GM19099 (cell line): Measurements from ENCODE around the gene ANXA1.
A peak's percentile ranks its signal among the peaks of the same experiment; 100 is the strongest.

Experiments
- POLR2A ChIP-seq: IDR thresholded peaks from 3 replicates; pipeline ENCODE4 v1.6.1; 2011; ENCODE audit warnings: low read depth; ENCODE audit not compliant: insufficient read length; ENCODE audit errors: extremely low read depth

The ANXA1 gene, protein sequence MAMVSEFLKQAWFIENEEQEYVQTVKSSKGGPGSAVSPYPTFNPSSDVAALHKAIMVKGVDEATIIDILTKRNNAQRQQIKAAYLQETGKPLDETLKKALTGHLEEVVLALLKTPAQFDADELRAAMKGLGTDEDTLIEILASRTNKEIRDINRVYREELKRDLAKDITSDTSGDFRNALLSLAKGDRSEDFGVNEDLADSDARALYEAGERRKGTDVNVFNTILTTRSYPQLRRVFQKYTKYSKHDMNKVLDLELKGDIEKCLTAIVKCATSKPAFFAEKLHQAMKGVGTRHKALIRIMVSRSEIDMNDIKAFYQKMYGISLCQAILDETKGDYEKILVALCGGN

DNA sequence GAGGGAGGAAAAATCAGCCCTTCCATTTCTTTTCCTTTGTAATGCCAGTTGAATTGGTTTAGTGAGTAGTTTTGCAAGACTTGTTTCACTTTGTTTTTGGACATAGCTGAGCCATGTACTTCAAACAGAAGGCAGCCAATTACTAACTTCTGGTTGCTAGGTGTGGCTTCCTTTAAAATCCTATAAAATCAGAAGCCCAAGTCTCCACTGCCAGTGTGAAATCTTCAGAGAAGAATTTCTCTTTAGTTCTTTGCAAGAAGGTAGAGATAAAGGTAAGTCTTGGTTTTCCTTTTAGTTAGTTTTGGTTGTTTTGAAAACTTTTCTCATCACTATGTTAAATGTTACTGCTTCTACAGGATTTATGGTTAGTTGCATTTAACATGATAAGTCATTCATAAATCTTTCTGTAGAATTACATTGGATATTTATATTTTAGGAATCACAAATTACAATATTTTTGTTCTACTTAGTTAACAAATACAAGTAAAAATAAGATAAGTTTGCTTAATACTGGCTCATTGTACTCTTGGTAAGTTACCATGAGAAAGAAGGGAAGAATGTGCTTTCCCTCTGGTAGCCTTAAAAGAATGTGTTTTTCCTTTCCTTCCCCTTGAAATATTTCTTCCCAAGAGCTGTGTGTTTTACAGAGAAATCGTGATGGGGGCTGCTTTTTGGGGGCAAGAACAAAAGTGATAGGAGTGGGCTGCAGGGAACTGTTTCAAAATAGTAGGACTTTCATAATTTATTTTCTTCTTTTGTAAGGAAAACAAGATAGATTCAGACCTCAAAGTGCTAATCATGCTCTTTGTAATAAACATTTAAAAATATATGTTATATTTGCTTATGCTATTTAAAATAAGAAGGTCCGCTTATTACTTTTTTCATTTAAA is at the start of gene ANXA1:
Gene ANXA1, plus strand, starts transcription at position 213 of the 890 bp plus-strand sequence. CDS start 6,671 bp downstream, outside the sequence.
- no peak for TF ChIP-seq POLR2A

DNA sequence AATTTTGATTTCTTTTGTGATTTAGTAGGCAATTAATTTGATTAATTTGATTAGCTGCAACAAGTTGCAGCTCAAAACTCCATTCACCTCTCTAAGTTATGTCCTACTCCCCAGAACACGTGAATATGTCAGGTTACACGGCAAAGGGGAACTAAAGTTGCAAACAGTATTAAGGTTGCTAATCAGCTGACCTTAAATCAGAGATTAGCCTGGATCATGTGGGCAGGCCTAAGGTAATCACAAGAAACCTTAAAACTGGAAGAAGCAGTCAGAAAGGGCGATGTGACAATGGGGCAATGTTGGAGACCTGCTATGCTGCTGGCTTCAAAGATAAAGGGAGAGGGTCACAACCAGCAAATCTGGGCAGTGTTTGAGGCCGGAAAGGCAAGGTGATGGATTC is 47.3 kb upstream of the ANXA1 start:
- no peak for TF ChIP-seq POLR2A

- TF ChIP-seq POLR2A, result no peak
Observed at GRCh38 chr9:73104921-73105320, 46.7 kb upstream of the ANXA1 start.

- TF ChIP-seq POLR2A, result no peak
Observed at GRCh38 chr9:73114058-73114457, 37.6 kb upstream of the ANXA1 start.

DNA sequence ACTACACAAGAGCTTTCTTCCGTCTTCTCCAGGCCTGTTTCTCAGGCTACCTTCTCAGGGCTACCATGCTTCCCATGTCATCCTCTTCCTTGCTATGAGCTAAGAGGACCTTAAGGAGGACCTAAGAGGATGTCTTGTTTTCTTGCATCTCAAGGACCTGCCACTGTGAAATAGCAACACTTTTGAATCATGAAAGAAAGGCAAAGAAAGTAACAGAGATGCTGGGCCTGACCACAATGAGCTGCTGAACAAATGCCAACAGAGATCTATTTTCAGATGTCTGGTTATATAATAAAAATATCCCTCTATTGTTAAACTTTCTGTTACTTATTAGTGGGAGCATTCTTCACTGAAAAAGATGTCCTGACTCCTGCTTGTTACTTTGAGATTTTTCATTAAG is 36.7 kb upstream of the ANXA1 start:
- no peak for TF ChIP-seq POLR2A

GRCh38 chr9:73116031-73116430 is 35.6 kb upstream of the ANXA1 start:
- TF ChIP-seq POLR2A, result no peak

GRCh38 chr9:73116880-73117279 is 34.8 kb upstream of the ANXA1 start:
- TF ChIP-seq POLR2A, result no peak

GRCh38 chr9:73118286-73118685 is 33.4 kb upstream of the ANXA1 start:
- no peak for TF ChIP-seq POLR2A

DNA sequence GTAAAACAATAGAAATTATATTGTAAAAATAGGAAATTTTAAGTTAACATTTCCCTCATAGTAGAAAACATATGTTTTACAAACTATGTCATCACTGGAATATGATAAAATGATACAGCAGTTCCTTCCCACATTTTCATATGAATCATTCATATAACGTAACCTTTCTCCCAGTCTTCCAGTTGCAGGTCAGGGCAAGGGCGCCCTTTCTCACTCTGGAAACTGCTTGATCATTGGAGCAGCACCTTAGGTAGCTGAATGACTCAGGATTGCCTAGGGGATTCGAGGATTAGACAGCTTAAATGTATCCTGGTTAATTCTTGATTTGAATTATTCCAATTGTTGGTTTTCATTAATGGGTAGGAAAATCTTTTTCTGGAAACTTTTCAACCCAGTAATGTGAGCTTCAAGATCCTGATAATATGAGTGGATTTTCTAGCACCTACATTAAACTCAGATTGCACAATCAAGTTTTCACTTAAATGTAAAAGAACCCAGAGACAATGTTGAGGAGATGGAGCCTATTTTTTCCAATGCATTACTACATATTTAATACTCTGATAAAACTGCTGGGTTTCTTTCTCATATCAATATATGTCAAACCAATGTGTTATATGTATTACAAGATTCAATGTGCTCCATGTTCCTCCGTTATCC is 32.6 kb upstream of the ANXA1 start:
- no peak for TF ChIP-seq POLR2A

DNA sequence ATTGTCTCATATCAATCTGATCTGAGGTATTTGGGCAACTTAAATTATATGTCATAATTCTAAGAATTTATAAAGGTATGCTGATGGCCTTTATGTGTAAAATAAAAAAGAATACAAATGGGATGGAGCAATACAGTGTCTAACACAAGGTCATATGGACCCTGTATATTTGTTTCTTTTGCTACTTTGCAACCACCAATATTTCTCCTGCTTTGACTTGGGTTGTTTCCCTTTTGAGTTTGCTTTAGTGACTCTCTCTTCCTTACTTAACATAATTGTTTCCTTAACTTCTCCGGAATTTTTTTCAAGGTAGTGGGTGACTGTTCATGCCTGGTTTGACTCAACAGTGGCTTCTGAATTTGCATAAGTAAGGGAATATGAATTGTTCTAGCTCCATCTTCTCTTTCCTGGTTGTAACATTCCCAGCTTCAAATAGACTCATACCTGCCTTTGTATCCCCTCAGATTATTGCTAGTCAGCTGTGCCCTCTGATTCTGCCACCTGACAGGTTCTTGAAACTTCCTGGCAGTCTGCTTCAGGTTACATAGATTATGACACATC is 30.2 kb upstream of the ANXA1 start:
- no peak for TF ChIP-seq POLR2A

- no peak for TF ChIP-seq POLR2A
Observed at GRCh38 chr9:73125651-73126050, 26.0 kb upstream of the ANXA1 start.

GRCh38 chr9:73129941-73130685 is 21.6 kb upstream of the ANXA1 start:
- TF ChIP-seq POLR2A, result no peak

- no peak for TF ChIP-seq POLR2A
Observed at GRCh38 chr9:73131461-73131860, 20.2 kb upstream of the ANXA1 start.

GRCh38 chr9:73132034-73132776 is 19.5 kb upstream of the ANXA1 start:
- peak; percentile 40 for TF ChIP-seq POLR2A
